A549 (cell line): ENCODE data around the gene AMPH.

Source experiments
- CBX2 ChIP-seq: fragments of 200-600 bp; sonication (generic); IDR thresholded peaks from 2 replicates; pipeline ENCODE4 v1.6.1; 2016; ENCODE audit warnings: low read depth, mild to moderate bottlenecking, borderline replicate concordance
- CHD4 ChIP-seq: fragments of 200-600 bp; sonication (generic); IDR thresholded peaks from 2 replicates; pipeline ENCODE4 v1.6.1; 2016; ENCODE audit warnings: antibody characterized with exemption, mild to moderate bottlenecking, borderline replicate concordance
- FOSB ChIP-seq: fragments of 250-450 bp; sonication (Bioruptor Pico); IDR thresholded peaks from 2 replicates; pipeline ENCODE4 v1.5.0; 2020; ENCODE audit warnings: mild to moderate bottlenecking, moderate library complexity
- JUN ChIP-seq, 2 experiments: fragments of >200 bp; sonication (Bioruptor Twin); formaldehyde crosslinking; IDR thresholded peaks; 2 replicates in 1 of 2; 3 replicates in 1 of 2; pipeline ENCODE4 v1.6.1; 2016 to 2017
- MAFK ChIP-seq: fragments of 450-650 bp; IDR thresholded peaks from 2 replicates; pipeline ENCODE4 v1.6.1; 2014; ENCODE audit not compliant: partially characterized antibody
- MAX ChIP-seq: IDR thresholded peaks from 2 replicates; pipeline ENCODE4 v1.6.1; 2012
- MAZ ChIP-seq: fragments of 150-350 bp; IDR thresholded peaks from 2 replicates; pipeline ENCODE4 v1.6.1; 2014; ENCODE audit warnings: antibody characterized with exemption, low read depth, low read length, borderline replicate concordance
- PHF8 ChIP-seq: fragments of 200-600 bp; sonication (generic); IDR thresholded peaks from 2 replicates; pipeline ENCODE4 v1.6.1; 2016; ENCODE audit warnings: low read depth, mild to moderate bottlenecking, antibody characterized with exemption, moderate library complexity, borderline replicate concordance
- POLR2A ChIP-seq: IDR thresholded peaks from 2 replicates; pipeline ENCODE4 v1.6.1; 2012; ENCODE audit warnings: mild to moderate bottlenecking, low read length
- REST ChIP-seq: fragments of 200-600 bp; sonication (generic); IDR thresholded peaks from 2 replicates; pipeline ENCODE4 v1.6.1; 2016; ENCODE audit warnings: antibody characterized with exemption, mild to moderate bottlenecking, moderate library complexity
- SREBF2 ChIP-seq: fragments of 450-650 bp; IDR thresholded peaks from 2 replicates; pipeline ENCODE4 v1.6.1; 2014; ENCODE audit warnings: mild to moderate bottlenecking, moderate library complexity
- TF ChIP-seq, protein P1 (sequence below): fragments of >200 bp; sonication (Bioruptor Twin); formaldehyde crosslinking; IDR thresholded peaks from 3 replicates; pipeline ENCODE4 v1.5.1; 2016
- TF ChIP-seq, protein P2 (sequence below): fragments of 450-650 bp; IDR thresholded peaks from 2 replicates; pipeline ENCODE4 v1.6.1; 2014; ENCODE audit warnings: antibody characterized with exemption

- no peak for TF ChIP-seq CBX2
- no peak for TF ChIP-seq FOSB
- no peak for TF ChIP-seq SREBF2
- TF ChIP-seq, protein P1, sequence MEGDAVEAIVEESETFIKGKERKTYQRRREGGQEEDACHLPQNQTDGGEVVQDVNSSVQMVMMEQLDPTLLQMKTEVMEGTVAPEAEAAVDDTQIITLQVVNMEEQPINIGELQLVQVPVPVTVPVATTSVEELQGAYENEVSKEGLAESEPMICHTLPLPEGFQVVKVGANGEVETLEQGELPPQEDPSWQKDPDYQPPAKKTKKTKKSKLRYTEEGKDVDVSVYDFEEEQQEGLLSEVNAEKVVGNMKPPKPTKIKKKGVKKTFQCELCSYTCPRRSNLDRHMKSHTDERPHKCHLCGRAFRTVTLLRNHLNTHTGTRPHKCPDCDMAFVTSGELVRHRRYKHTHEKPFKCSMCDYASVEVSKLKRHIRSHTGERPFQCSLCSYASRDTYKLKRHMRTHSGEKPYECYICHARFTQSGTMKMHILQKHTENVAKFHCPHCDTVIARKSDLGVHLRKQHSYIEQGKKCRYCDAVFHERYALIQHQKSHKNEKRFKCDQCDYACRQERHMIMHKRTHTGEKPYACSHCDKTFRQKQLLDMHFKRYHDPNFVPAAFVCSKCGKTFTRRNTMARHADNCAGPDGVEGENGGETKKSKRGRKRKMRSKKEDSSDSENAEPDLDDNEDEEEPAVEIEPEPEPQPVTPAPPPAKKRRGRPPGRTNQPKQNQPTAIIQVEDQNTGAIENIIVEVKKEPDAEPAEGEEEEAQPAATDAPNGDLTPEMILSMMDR, result no peak
- no peak for TF ChIP-seq JUN (IDR thresholded peaks at IDR 0.05)
- TF ChIP-seq MAX, result no peak
- TF ChIP-seq POLR2A, result no peak
- no peak for TF ChIP-seq PHF8
- no peak for TF ChIP-seq CHD4
- no peak for TF ChIP-seq REST
- no peak for TF ChIP-seq MAZ
- TF ChIP-seq, protein P2, sequence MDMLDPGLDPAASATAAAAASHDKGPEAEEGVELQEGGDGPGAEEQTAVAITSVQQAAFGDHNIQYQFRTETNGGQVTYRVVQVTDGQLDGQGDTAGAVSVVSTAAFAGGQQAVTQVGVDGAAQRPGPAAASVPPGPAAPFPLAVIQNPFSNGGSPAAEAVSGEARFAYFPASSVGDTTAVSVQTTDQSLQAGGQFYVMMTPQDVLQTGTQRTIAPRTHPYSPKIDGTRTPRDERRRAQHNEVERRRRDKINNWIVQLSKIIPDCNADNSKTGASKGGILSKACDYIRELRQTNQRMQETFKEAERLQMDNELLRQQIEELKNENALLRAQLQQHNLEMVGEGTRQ, result no peak
- TF ChIP-seq MAFK, result no peak
These were observed 221.1 kb downstream of the AMPH start for GRCh38 chr7:38410056-38410455.
